Neural cell (in vitro differentiated cells): ENCODE results near the gene ZNF277.

Experiments used
- EZH2 ChIP-seq: fragments of 200-600, 300-800 bp; shearing (Covaris generic), sonication (generic); IDR thresholded peaks from 2 replicates; pipeline ENCODE4 v1.6.1; 2014; ENCODE audit warnings: antibody characterized with exemption, low read length, borderline replicate concordance, mild to moderate bottlenecking; ENCODE audit not compliant: insufficient read depth, poor library complexity, severe bottlenecking
- POLR2AphosphoS5 ChIP-seq: IDR thresholded peaks from 2 replicates; pipeline ENCODE4 v1.6.1; 2012
- RAD21 ChIP-seq: fragments of 450-650 bp; conservative IDR thresholded peaks from 2 replicates; pipeline ENCODE4 v1.6.1; 2014; ENCODE audit warnings: antibody characterized with exemption, mild to moderate bottlenecking, moderate library complexity
- TF ChIP-seq, protein P1 (sequence below): fragments of 450-650 bp; IDR thresholded peaks from 2 replicates; pipeline ENCODE4 v1.5.1; 2014; ENCODE audit warnings: antibody characterized with exemption, mild to moderate bottlenecking, moderate library complexity; ENCODE audit not compliant: poor library complexity, severe bottlenecking
- TF ChIP-seq, protein P2 (sequence below): IDR thresholded peaks from 2 replicates; pipeline ENCODE4 v1.6.1; 2012; ENCODE audit warnings: borderline replicate concordance

DNA sequence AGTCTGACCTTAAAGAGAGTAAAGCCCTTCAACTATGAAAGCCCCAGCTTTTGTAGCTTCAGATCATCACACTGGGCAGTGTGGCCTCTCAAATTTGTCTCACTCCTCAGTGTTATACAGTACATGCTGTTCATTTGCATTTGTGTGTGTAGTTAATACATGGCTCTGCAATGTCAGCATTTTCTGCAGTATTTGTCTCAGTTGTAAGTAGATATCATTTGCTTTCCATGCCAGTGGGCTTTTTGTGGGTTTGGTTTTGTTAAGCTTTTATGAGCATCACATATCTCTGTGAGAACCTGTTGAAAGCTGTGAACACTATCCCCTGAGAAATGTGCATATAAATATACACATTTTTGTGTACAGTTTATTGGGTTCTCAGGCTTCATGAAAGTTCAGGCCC lies 57.0 kb downstream of the ZNF277 start:
- TF ChIP-seq POLR2AphosphoS5 (no peak), RAD21 (no peak), EZH2 (no peak)
- TF ChIP-seq, protein P1, sequence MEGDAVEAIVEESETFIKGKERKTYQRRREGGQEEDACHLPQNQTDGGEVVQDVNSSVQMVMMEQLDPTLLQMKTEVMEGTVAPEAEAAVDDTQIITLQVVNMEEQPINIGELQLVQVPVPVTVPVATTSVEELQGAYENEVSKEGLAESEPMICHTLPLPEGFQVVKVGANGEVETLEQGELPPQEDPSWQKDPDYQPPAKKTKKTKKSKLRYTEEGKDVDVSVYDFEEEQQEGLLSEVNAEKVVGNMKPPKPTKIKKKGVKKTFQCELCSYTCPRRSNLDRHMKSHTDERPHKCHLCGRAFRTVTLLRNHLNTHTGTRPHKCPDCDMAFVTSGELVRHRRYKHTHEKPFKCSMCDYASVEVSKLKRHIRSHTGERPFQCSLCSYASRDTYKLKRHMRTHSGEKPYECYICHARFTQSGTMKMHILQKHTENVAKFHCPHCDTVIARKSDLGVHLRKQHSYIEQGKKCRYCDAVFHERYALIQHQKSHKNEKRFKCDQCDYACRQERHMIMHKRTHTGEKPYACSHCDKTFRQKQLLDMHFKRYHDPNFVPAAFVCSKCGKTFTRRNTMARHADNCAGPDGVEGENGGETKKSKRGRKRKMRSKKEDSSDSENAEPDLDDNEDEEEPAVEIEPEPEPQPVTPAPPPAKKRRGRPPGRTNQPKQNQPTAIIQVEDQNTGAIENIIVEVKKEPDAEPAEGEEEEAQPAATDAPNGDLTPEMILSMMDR = no peak
- TF ChIP-seq, protein P2, sequence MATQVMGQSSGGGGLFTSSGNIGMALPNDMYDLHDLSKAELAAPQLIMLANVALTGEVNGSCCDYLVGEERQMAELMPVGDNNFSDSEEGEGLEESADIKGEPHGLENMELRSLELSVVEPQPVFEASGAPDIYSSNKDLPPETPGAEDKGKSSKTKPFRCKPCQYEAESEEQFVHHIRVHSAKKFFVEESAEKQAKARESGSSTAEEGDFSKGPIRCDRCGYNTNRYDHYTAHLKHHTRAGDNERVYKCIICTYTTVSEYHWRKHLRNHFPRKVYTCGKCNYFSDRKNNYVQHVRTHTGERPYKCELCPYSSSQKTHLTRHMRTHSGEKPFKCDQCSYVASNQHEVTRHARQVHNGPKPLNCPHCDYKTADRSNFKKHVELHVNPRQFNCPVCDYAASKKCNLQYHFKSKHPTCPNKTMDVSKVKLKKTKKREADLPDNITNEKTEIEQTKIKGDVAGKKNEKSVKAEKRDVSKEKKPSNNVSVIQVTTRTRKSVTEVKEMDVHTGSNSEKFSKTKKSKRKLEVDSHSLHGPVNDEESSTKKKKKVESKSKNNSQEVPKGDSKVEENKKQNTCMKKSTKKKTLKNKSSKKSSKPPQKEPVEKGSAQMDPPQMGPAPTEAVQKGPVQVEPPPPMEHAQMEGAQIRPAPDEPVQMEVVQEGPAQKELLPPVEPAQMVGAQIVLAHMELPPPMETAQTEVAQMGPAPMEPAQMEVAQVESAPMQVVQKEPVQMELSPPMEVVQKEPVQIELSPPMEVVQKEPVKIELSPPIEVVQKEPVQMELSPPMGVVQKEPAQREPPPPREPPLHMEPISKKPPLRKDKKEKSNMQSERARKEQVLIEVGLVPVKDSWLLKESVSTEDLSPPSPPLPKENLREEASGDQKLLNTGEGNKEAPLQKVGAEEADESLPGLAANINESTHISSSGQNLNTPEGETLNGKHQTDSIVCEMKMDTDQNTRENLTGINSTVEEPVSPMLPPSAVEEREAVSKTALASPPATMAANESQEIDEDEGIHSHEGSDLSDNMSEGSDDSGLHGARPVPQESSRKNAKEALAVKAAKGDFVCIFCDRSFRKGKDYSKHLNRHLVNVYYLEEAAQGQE = no peak
